Tongue (tissue), 2 donors: Measurements from ENCODE around the gene NOS1AP. TPM values are rescaled to one million over a fixed set of nuclear protein-coding genes. Genes with fewer than 3 reads are reported as not detected.
"Not testable (repeated sequence)": the region's sequence is repeated elsewhere in the genome, so short reads cannot be mapped to it uniquely, and the experiment has no call there.

Experiments
- DNase-seq: peaks from one replicate; pipeline ENCODE4 v3.0.0-alpha.2; 2015
- total RNA-seq: library from RNA; depleted of rRNA; stranded (reverse); fragments of >200 nt; gene quantifications from one replicate; pipeline ENCODE4 v1.2.3, GENCODE V29; 2014

NOS1AP gene
- total RNA-seq, result 1.6 TPM

DNA sequence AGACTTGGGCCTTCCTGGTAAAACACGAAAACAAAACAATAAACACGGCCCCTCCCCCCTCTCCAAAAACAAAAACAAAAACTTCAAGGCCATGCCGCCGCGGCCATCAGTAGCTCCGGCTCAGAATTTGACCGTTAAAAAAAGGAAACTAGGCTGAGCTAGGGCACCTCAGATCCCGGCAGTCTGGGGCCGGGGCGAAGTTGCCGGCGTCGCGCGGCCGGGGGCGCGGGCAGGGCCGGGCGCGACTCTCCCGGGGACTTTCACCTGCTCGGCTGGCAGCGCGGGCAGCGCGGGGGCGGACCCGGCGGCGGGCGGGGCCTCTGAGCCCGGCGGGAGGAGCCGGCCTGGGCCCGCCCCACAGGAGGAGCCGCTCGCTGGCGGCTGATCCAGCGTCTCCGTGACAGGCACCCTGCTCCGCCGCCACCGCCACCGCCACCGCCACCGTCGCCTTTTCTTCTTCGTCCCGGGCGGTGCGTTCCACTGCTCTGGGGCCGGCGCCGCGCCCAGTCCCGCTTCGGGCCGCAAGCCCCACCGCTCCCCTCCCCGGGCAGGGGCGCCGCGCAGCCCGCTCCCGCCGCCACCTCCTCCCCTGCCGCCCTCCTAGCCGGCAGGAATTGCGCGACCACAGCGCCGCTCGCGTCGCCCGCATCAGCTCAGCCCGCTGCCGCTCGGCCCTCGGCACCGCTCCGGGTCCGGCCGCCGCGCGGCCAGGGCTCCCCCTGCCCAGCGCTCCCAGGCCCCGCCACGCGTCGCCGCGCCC is at the start of gene NOS1AP:
NOS1AP (plus strand) TSS at position 358 of the 760 bp plus-strand sequence. CDS start 487 bp downstream, outside the sequence.
- DNase-seq, result peak; percentile 86

DNA sequence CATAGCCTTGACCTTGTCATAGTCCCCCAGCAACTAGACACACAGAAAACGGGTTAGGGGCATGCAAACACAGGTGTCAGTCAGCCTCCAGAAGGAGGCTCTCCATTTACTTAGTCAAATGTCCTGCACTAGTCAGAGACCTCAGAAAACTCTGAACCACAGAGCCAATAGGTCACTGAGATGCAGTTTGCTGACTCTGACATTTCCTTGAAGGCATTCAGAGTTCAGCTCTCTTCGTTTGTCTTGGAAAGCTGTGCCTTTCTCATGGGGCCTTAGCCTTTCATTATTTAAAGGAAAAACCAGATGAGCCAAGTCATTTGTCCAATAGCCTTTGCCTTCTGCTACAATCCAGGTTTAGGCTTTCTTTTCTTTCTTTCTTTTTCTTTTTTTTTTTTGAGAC is 49.3 kb upstream of the NOS1AP start:
- no peak for DNase-seq

DNA sequence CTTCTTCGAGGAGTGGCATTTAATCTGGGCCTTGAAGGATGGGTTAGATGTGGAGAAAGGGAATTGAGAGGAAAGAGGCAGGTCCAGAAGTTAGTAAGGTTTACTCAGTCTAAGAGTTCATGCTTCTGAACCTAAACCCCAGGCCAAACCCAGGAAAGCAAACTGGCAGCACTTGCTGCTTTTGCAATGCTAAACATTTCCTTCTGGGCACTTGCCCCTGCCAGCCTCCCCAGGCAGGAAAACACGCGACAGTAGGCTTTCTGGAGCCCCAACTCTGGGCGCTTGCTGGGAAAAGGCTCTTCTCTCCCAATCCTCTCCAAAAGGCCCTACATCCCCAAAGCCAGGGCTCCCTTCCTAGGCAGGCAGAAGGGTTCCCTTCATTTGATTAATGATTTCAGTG is 48.4 kb upstream of the NOS1AP start:
- DNase-seq, result no peak

DNA sequence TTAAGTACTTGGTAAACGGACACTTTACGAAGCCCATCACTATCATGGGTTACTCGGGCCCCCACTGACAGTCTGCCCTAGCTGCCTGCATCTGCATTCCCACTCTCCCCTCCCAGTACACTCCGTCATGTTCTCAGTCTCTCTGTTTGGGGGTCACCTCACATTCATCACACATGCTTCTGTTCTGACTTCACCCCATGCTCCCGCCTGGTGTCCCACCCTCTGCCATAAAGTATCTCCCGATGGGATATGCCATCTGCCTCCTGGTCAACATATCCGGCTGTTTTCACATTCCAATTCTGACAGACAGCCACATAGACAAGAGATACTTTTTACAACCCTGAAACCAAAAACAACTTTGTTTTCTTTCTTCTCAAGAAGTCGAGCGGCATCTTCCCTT is 46.9 kb upstream of the NOS1AP start:
- DNase-seq, result no peak

DNA sequence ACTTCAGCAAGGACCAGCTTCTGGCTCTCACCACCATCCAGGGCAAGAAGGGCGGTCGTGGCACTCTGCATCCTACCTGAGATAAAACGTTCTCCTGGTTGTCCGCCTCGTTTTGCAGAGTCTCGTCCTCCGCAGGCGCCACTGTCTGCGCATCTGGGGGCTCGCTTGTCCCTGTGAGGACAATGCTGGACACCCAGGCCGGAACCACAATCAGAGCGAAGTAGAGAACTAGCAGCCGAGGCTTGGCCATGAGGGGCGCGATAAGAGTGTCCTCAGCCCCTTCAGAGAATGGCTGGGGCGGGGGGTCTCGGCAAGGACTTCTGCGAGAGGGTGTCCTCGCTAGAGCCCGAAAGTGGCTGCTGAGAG is 46.3 kb upstream of the NOS1AP start:
- DNase-seq, result peak; percentile 27

DNA sequence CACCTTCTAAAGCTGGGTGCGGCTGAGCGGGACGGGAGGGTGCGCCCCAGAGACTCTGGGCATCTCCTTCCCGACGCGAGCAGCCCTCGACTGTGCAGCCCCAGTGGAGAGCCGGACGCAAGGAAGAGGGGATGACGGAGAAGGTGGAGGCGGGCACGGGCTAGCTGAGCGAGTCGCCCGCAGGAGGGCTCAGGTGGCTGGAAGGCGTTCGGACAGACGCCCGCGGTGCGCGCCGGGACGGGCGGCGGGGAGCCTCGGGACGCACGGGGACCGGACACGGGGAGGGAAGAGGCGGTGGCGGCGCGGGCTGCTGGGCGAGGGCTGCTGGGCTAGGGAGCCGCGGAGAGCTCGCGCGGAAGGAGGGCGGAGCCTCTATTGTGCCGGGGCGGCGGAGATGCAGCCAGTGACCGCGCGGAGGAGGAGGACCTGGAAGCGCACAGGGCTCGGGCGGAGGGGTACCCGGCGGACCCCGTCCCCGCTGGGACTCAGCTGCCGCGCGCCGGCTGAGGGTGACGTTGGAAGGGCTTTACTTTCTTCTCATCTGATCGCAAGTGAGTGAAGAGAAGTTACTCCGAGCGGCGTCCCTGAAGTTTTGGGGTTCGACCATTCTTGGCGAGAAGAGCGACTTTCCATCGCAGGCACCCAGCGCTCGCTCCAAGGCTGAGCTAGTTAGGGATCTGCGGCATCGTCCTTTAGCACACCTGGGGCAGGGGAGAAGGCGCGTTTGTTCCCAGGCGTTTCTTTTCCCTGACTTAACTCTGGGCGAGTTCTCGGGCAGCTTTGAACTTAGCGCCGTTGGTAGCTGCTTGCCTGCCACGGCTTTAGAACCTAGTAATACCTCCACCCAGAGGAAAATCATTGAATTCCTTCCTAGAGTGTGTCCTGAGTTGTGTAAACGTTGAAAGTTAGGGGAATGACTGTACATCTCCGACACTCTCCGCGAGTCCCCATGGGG is 45.7 kb upstream of the NOS1AP start, which contains the start of gene OLFML2B:
OLFML2B (minus strand) TSS at position 323 of the 955 bp plus-strand sequence. CDS start 439 bp downstream, outside the sequence.
- DNase-seq, result peak; percentile 80

DNA sequence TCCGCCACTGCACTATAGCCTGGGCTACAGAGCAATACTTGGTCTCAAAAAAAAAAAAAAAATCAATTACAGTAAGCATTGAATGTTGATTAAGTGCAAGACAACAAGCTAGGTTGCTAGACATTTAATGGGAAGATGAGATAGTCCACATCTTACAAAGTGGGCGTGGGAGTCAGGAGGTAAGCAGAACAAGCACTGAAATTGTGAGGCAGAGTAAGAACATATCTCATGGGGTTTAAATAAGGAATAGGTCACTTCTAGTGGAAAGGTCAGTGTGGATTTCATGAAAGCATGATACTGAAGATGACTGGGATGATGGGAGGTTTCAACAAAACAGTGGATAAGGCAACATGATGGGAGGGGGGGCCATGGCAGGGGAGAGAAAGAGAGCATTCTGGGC is 44.0 kb upstream of the NOS1AP start:
- DNase-seq, result no peak

DNA sequence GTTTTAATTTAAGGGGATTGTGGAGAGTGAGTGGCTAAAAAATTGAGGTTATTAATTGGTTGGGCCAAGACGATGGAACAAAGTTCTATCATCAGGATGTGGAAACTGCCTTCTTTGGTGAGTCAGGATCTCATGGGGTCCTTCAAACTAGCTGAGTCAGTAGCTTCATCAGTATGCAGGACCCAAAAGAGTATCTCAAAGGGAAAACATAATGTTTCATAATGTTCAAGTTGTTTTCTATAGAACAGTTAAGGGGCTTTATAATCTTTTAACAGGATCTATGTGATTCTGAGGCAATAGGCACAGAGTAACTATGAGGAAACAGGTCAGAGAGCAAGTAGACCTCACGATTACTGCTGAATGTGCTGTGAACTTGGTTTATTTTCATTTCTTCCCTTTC is 42.6 kb upstream of the NOS1AP start:
- DNase-seq, result no peak

GRCh38 chr1:162028726-162029125 is 40.8 kb upstream of the NOS1AP start:
- DNase-seq, result peak; percentile 41

DNA sequence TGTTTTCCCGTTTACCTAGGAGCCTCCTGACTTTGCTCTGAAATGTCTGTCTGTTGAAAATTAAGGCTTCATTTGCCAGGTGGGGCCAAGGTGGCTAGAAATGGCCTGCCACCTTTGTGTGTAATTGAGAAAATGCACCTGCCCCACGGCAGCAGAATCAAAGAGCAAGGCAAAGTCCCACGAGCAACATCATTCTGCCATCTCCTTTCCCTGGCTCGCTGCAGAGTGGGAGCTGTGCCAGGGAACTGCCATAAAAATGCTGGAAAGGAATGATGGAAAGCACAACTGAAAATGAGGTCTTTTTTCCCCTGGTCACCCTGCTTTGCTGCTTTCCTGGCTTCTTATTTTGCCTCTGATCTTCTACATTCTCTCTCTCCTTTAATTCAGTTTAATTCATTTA is 40.3 kb upstream of the NOS1AP start:
- peak; percentile 66 for DNase-seq

GRCh38 chr1:162030759-162031280 is 38.7 kb upstream of the NOS1AP start:
- no peak for DNase-seq

DNA sequence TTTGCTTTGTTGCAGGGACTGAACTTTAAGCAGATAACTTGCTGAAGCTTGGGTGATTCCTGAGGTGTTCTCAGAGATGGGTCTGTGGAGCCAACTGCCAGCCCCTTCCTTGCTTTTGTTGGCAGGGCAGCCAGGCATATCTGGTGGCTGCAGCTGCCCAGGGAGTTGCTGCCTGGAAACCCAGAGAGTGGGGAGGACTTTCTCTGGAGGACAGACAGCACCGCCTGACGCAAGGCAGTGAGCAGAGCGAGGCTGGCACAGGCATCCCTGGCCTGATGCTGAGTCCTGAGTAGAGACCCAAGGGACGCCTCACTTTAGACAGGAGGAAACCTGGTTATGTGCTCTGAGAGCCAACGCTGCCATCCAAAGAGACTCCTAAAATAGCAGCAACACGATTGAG is 36.1 kb upstream of the NOS1AP start:
- DNase-seq, result peak; percentile 88

GRCh38 chr1:162035241-162035640 is 34.2 kb upstream of the NOS1AP start:
- no peak for DNase-seq

- no peak for DNase-seq
These were observed 33.3 kb upstream of the NOS1AP start for GRCh38 chr1:162036163-162036562.

- no peak for DNase-seq
These were observed 30.9 kb upstream of the NOS1AP start for GRCh38 chr1:162038624-162039023.

GRCh38 chr1:162040001-162040400 is 29.5 kb upstream of the NOS1AP start:
- DNase-seq, result no peak

DNA sequence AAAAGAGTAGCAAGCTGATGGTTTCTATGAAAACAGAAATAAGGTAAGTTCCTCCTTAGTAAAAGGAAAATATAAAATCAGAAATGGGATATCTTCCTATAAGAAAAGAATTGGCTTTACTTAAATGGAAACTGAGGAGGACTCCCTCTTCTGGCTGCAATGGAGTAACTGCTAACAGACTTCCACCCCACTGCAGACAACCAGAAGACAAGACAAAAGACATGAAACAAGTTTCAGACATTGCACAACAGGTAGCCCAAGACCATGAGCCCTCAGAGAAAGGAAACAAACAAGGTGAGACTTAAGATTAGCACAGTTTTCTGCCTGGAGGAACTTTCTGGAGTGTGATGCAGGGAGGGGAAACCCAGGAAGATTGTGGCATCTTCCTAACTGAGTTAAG is 28.8 kb upstream of the NOS1AP start:
- peak; percentile 18 for DNase-seq

- no peak for DNase-seq
These were observed 27.1 kb upstream of the NOS1AP start for GRCh38 chr1:162042361-162042760.

GRCh38 chr1:162046921-162047320 is 22.6 kb upstream of the NOS1AP start:
- DNase-seq, result no peak

GRCh38 chr1:162053949-162054348 is 15.5 kb upstream of the NOS1AP start:
- not testable (repeated sequence) for DNase-seq

DNA sequence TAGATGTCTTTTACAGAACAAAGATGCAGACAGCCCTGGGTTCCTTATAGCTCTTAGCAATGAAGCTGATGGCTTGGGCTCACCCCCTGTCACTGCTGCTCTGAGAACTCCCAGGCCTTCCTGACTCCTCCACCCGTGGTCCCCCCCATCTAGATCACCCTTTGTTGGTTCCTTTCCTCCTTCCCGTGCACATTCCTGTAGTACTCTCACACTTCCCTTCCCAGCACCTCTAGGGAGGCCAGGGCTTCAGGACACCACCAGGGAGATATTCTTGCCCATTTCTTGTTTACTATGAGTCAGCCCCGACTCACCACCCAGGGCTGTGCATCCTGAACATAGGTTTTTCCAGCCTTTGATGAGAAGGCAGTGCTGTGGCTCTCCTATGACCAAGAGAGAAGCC is 14.4 kb upstream of the NOS1AP start:
- no peak for DNase-seq

DNA sequence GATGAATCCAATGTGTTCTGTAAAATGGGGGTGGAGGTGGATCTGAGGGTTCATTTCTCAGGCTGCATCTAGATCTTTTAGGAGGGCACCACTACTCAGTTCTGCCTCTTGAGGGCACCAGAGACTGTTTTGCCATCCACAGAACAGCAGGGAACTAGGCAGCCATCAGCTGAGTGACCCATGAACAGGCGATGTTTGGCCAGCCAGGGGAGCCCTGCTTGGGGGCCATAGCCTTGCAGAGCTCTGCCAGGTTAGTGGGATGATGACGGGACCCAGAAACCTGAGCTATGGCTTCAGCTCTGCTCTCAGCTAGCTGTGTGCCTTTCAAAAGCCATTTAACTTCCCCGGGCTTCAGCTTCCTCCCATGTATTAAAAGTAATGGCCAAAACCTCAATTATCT is 13.4 kb upstream of the NOS1AP start:
- DNase-seq, result peak; percentile 81

DNA sequence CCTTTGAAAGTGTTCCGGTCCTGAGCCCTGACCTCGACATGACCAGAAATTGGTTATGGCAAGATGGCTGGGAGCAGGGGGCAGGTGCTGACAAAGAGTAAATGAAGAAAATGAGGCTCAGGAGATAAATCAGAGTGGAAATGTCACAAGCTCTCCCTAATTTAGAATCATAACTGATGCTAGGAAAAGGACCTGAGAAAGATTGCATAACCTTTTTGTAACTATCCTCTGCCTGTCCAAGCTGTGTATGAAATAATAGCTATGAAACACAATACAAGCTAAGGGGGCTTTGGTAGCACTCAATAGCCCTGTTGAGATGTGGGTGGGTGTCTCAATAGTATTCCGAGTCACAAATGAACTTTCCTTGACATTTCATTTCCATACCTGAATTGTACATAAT is 12.9 kb upstream of the NOS1AP start:
- no peak for DNase-seq
